SK-N-SH (cell line): ENCODE measurements around the gene NPHS2.

Experiments
- EZH2phosphoT487 ChIP-seq: fragments of 200-600 bp; sonication (generic); IDR thresholded peaks from 2 replicates; pipeline ENCODE4 v1.6.1; 2017; ENCODE audit warnings: low read depth, mixed run types, mild to moderate bottlenecking, antibody characterized with exemption, moderate library complexity, borderline replicate concordance
- GABPA ChIP-seq: IDR thresholded peaks from 2 replicates; pipeline ENCODE4 v1.4.0; 2012; ENCODE audit warnings: low read depth, mild to moderate bottlenecking
- POLR2AphosphoS5 ChIP-seq: IDR thresholded peaks from 2 replicates; pipeline ENCODE4 v1.6.1; 2012; ENCODE audit warnings: low read depth, low read length
- SIN3A ChIP-seq: IDR thresholded peaks from 2 replicates; pipeline ENCODE4 v1.6.1; 2012; ENCODE audit warnings: low read depth, mild to moderate bottlenecking, low read length, moderate library complexity, borderline replicate concordance
- SMC3 ChIP-seq: IDR thresholded peaks from 2 replicates; pipeline ENCODE4 v1.6.1; 2012; ENCODE audit warnings: low read depth, low read length, improper control_type of control experiment
- TF ChIP-seq, protein P1 (sequence below): fragments of 200-600 bp; sonication (generic); IDR thresholded peaks from 2 replicates; pipeline ENCODE4 v1.6.1; 2017; ENCODE audit warnings: antibody characterized with exemption, mild to moderate bottlenecking, moderate library complexity
- TF ChIP-seq, protein P2 (sequence below): IDR thresholded peaks from 2 replicates; pipeline ENCODE4 v1.6.1; 2012; ENCODE audit warnings: mild to moderate bottlenecking, low read depth, low read length, moderate library complexity

DNA sequence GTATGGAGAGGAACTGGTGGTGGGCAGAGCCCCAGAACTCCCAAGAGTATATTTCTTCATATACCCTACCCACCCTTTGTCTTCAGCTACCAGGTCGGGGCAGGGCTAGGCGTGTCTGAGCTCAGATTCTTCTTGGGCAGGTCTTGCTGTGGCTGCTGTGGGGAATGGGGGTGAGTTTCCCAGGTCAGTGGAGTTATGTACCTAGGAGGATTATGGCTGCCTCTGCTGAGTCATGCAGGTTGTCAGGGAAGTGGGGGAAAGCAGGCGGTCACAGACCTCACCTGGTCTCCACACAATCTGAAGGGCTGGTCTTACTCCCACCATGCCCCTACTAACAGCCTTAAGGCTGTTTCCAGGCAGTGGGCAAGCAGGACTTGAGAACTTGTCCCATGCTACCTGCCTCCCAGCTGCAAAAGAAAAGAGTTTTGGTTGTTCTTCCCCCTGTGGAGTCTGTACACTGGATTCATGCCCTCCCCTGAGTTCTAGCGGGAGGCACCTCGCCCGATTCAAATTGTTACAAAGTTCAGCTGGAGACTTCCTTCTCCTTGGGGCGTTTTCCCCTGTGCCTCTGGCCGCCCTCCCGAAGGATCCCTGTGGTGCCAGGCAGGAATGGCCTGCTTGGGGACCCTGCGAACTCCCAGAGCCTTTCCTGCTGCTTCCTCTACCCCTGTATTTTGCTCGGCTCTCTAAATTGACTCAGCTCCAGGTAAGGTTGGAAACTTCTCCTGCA is 58.6 kb downstream of the NPHS2 start:
- TF ChIP-seq POLR2AphosphoS5 (no peak), EZH2phosphoT487 (no peak), GABPA (no peak), SMC3 (no peak), SIN3A (no peak)
- TF ChIP-seq, protein P1, sequence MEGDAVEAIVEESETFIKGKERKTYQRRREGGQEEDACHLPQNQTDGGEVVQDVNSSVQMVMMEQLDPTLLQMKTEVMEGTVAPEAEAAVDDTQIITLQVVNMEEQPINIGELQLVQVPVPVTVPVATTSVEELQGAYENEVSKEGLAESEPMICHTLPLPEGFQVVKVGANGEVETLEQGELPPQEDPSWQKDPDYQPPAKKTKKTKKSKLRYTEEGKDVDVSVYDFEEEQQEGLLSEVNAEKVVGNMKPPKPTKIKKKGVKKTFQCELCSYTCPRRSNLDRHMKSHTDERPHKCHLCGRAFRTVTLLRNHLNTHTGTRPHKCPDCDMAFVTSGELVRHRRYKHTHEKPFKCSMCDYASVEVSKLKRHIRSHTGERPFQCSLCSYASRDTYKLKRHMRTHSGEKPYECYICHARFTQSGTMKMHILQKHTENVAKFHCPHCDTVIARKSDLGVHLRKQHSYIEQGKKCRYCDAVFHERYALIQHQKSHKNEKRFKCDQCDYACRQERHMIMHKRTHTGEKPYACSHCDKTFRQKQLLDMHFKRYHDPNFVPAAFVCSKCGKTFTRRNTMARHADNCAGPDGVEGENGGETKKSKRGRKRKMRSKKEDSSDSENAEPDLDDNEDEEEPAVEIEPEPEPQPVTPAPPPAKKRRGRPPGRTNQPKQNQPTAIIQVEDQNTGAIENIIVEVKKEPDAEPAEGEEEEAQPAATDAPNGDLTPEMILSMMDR: no peak
- TF ChIP-seq, protein P2, sequence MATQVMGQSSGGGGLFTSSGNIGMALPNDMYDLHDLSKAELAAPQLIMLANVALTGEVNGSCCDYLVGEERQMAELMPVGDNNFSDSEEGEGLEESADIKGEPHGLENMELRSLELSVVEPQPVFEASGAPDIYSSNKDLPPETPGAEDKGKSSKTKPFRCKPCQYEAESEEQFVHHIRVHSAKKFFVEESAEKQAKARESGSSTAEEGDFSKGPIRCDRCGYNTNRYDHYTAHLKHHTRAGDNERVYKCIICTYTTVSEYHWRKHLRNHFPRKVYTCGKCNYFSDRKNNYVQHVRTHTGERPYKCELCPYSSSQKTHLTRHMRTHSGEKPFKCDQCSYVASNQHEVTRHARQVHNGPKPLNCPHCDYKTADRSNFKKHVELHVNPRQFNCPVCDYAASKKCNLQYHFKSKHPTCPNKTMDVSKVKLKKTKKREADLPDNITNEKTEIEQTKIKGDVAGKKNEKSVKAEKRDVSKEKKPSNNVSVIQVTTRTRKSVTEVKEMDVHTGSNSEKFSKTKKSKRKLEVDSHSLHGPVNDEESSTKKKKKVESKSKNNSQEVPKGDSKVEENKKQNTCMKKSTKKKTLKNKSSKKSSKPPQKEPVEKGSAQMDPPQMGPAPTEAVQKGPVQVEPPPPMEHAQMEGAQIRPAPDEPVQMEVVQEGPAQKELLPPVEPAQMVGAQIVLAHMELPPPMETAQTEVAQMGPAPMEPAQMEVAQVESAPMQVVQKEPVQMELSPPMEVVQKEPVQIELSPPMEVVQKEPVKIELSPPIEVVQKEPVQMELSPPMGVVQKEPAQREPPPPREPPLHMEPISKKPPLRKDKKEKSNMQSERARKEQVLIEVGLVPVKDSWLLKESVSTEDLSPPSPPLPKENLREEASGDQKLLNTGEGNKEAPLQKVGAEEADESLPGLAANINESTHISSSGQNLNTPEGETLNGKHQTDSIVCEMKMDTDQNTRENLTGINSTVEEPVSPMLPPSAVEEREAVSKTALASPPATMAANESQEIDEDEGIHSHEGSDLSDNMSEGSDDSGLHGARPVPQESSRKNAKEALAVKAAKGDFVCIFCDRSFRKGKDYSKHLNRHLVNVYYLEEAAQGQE: no peak
